WTC11 (cell line): ENCODE measurements around the gene EIF4G2. TPM values are rescaled to one million over a fixed set of nuclear protein-coding genes. Genes with fewer than 3 reads are reported as not detected.

Source experiments
- ATAC-seq: fragments of 200-7000 bp; cut with Tn5 transposase; 2 replicates; pipeline ENCODE4 v1.10.0; 2021; ENCODE audit warnings: mild to moderate bottlenecking, moderate library complexity
- CTCF ChIA-PET: fragments of 300-600 bp; sonication (Branson Sonifier 250); formaldehyde crosslinking; loops from one replicate; lab custom pipeline; 2021; ENCODE audit warnings: antibody characterized with exemption; lab: Charles Lee
- POLR2A ChIA-PET: fragments of 350-600 bp; sonication (Branson Sonifier 250); formaldehyde crosslinking; loops from one replicate; lab custom pipeline; 2021; ENCODE audit warnings: antibody characterized with exemption; lab: Charles Lee
- DNase-seq: peaks from one replicate; pipeline ENCODE4 v3.0.0; 2021; ENCODE audit warnings: low spot score
- H3K27ac Mint-ChIP-seq: 2 replicates; pipeline ENCODE4 v1.8.0; 2021; ENCODE audit warnings: mixed read lengths
- H3K27me3 Mint-ChIP-seq: 2 replicates; pipeline ENCODE4 v1.8.0; 2021; ENCODE audit warnings: low read depth, mild to moderate bottlenecking, moderate library complexity, mixed read lengths
- H3K36me3 Mint-ChIP-seq: 2 replicates; pipeline ENCODE4 v1.8.0; 2021; ENCODE audit warnings: mixed read lengths
- H3K4me1 Mint-ChIP-seq: 2 replicates; pipeline ENCODE4 v1.8.0; 2022; ENCODE audit warnings: mixed read lengths
- H3K4me3 Mint-ChIP-seq: 2 replicates; pipeline ENCODE4 v1.8.0; 2021; ENCODE audit warnings: mild to moderate bottlenecking, moderate library complexity, mixed read lengths
- H3K9me3 Mint-ChIP-seq: 2 replicates; pipeline ENCODE4 v1.8.0; 2021; ENCODE audit warnings: mixed read lengths
- ARID4B ChIP-seq: sonication (generic); formaldehyde crosslinking; IDR thresholded peaks from 2 replicates; pipeline ENCODE4 v1.8.0; 2023; ENCODE audit warnings: missing genetic modification reagents, mild to moderate bottlenecking, borderline replicate concordance
- ATF1 ChIP-seq: sonication (generic); formaldehyde crosslinking; IDR thresholded peaks from 2 replicates; pipeline ENCODE4 v1.8.1; 2023; ENCODE audit warnings: mild to moderate bottlenecking, moderate library complexity, missing genetic modification reagents
- CBFB ChIP-seq: sonication (generic); formaldehyde crosslinking; IDR thresholded peaks from 2 replicates; pipeline ENCODE4 v1.8.1; 2022; ENCODE audit warnings: mild to moderate bottlenecking, low read depth, missing genetic modification reagents
- ESRRA ChIP-seq: sonication (generic); formaldehyde crosslinking; IDR thresholded peaks from 2 replicates; pipeline ENCODE4 v1.8.1; 2022; ENCODE audit warnings: mild to moderate bottlenecking, missing genetic modification reagents, borderline replicate concordance
- FOXJ3 ChIP-seq: sonication (generic); formaldehyde crosslinking; IDR thresholded peaks from 2 replicates; pipeline ENCODE4 v1.9.0; 2021; ENCODE audit warnings: missing genetic modification reagents, mild to moderate bottlenecking, borderline replicate concordance
- FOXK1 ChIP-seq: sonication (generic); formaldehyde crosslinking; IDR thresholded peaks from 2 replicates; pipeline ENCODE4 v1.8.0; 2022; ENCODE audit warnings: mild to moderate bottlenecking, moderate library complexity, missing genetic modification reagents
- FOXP4 ChIP-seq: sonication (generic); formaldehyde crosslinking; IDR thresholded peaks from 2 replicates; pipeline ENCODE4 v1.8.0; 2022; ENCODE audit warnings: mild to moderate bottlenecking, missing genetic modification reagents
- GABPB1 ChIP-seq: sonication (generic); formaldehyde crosslinking; IDR thresholded peaks from 2 replicates; pipeline ENCODE4 v1.8.1; 2023; ENCODE audit warnings: mild to moderate bottlenecking, missing genetic modification reagents
- HMGA2 ChIP-seq: fragments of 250-450 bp; sonication (Bioruptor Pico); IDR thresholded peaks from 2 replicates; pipeline ENCODE4 v1.4.0; 2021; ENCODE audit warnings: mild to moderate bottlenecking, moderate library complexity
- IRF1 ChIP-seq: sonication (generic); formaldehyde crosslinking; IDR thresholded peaks from 2 replicates; pipeline ENCODE4 v1.8.0; 2023; ENCODE audit warnings: missing genetic modification reagents
- JAZF1 ChIP-seq: fragments of 250-450 bp; sonication (Bioruptor Pico); IDR thresholded peaks from 2 replicates; pipeline ENCODE4 v1.9.0; 2021; ENCODE audit warnings: moderate library complexity, mild to moderate bottlenecking, inconsistent platforms
- MLX ChIP-seq: sonication (generic); formaldehyde crosslinking; IDR thresholded peaks from 2 replicates; pipeline ENCODE4 v1.8.1; 2023; ENCODE audit warnings: mild to moderate bottlenecking, missing genetic modification reagents, moderate library complexity
- MYBL2 ChIP-seq: sonication (generic); formaldehyde crosslinking; IDR thresholded peaks from 2 replicates; pipeline ENCODE4 v1.8.1; 2023; ENCODE audit warnings: mild to moderate bottlenecking, moderate library complexity, missing genetic modification reagents
- PREB ChIP-seq: sonication (generic); formaldehyde crosslinking; IDR thresholded peaks from 2 replicates; pipeline ENCODE4 v1.8.1; 2022; ENCODE audit warnings: mild to moderate bottlenecking, missing genetic modification reagents, moderate library complexity, borderline replicate concordance
- PRRX2 ChIP-seq: fragments of 250-450 bp; sonication (Bioruptor Pico); IDR thresholded peaks from 2 replicates; pipeline ENCODE4 v1.8.0; 2021; ENCODE audit warnings: mild to moderate bottlenecking
- RORB ChIP-seq: fragments of 250-450 bp; sonication (Bioruptor Pico); IDR thresholded peaks from 2 replicates; pipeline ENCODE4 v1.9.0; 2021; ENCODE audit warnings: mild to moderate bottlenecking
- SMAD4 ChIP-seq: sonication (generic); formaldehyde crosslinking; IDR thresholded peaks from 2 replicates; pipeline ENCODE4 v1.8.0; 2022; ENCODE audit warnings: mild to moderate bottlenecking, missing genetic modification reagents
- SOX15 ChIP-seq: fragments of 250-450 bp; sonication (Bioruptor Pico); IDR thresholded peaks from 2 replicates; pipeline ENCODE4 v1.9.0; 2021; ENCODE audit warnings: mild to moderate bottlenecking
- USF2 ChIP-seq: sonication (generic); formaldehyde crosslinking; IDR thresholded peaks from 2 replicates; pipeline ENCODE4 v1.8.1; 2023; ENCODE audit warnings: mild to moderate bottlenecking, missing genetic modification reagents, moderate library complexity
- ZBTB21 ChIP-seq: sonication (generic); formaldehyde crosslinking; IDR thresholded peaks from 2 replicates; pipeline ENCODE4 v1.8.1; 2023; ENCODE audit warnings: mild to moderate bottlenecking, missing genetic modification reagents, borderline replicate concordance
- ZBTB43 ChIP-seq: sonication (generic); formaldehyde crosslinking; IDR thresholded peaks from 2 replicates; pipeline ENCODE4 v1.8.1; 2023; ENCODE audit warnings: mild to moderate bottlenecking, missing genetic modification reagents
- ZNF396 ChIP-seq: fragments of 250-450 bp; sonication (Bioruptor Pico); IDR thresholded peaks from 2 replicates; pipeline ENCODE4 v1.8.0; 2021; ENCODE audit warnings: mild to moderate bottlenecking, moderate library complexity, borderline replicate concordance
- total RNA-seq: library from RNA; stranded (reverse); gene quantifications from 3 replicates; pipeline ENCODE4 v1.2.3, GENCODE V29; 2021

EIF4G2 gene
- total RNA-seq, 1 experiment from 2014 or later: 906 TPM

- Mint-ChIP-seq H3K27ac (no peak overlapping the region), H3K4me3 (no peak overlapping the region), H3K4me1 (peaks cover 13% of the 10 kb centered on the region), H3K9me3 (no peaks in the 10 kb centered on the region), H3K27me3 (no peaks in the 10 kb centered on the region), H3K36me3 (peaks cover 37% of the 10 kb centered on the region)
- TF ChIP-seq IRF1 (CRISPR knock-in tag) (no peak), ZBTB21 (CRISPR knock-in tag) (no peak), SMAD4 (CRISPR knock-in tag) (no peak), MLX (CRISPR knock-in tag) (no peak), MYBL2 (no peak), HMGA2 (CRISPR knock-in tag) (no peak), FOXP4 (CRISPR knock-in tag) (no peak), RORB (CRISPR knock-in tag) (no peak)
- ChIA-PET POLR2A (no interaction called here), CTCF (no interaction called here)
- no peak for ATAC-seq
- no peak for DNase-seq
Observed at GRCh38 chr11:10762913-10763421, 45.8 kb downstream of the EIF4G2 start.

GRCh38 chr11:10762185-10762584 is 46.5 kb downstream of the EIF4G2 start:
- TF ChIP-seq CBFB (CRISPR knock-in tag): no peak
- TF ChIP-seq USF2 (CRISPR knock-in tag): no peak
- TF ChIP-seq SOX15 (CRISPR knock-in tag): no peak
- TF ChIP-seq ZNF396 (CRISPR knock-in tag): no peak
- no peak for TF ChIP-seq ARID4B (CRISPR knock-in tag)
- TF ChIP-seq ESRRA (CRISPR knock-in tag): no peak
- no peak for TF ChIP-seq PREB (CRISPR knock-in tag)
- no peak for TF ChIP-seq GABPB1 (CRISPR knock-in tag)
- TF ChIP-seq ATF1 (CRISPR knock-in tag): no peak
- TF ChIP-seq FOXK1 (CRISPR knock-in tag): no peak
- no peak for TF ChIP-seq FOXJ3
- no peak for TF ChIP-seq PRRX2 (CRISPR knock-in tag)
- no peak for TF ChIP-seq JAZF1 (CRISPR knock-in tag)
- TF ChIP-seq ZBTB43: no peak
- DNase-seq (no peak), ATAC-seq (no peak)
- H3K4me3 Mint-ChIP-seq: no peak overlapping the region
- POLR2A ChIA-PET: no interaction called here
- CTCF ChIA-PET: interaction anchor here (0.9 kb wide), 1 partner anchor 9 kb away, joined by 3 read pairs; no protein-coding TSS in a partner anchor
- H3K4me1 Mint-ChIP-seq: peaks cover 13% of the 10 kb centered on the region
- H3K27me3 Mint-ChIP-seq: no peaks in the 10 kb centered on the region
- peaks cover 38% of the 10 kb centered on the region for H3K36me3 Mint-ChIP-seq
- H3K9me3 Mint-ChIP-seq: no peaks in the 10 kb centered on the region
- H3K27ac Mint-ChIP-seq: no peak overlapping the region
